ENCODE data around the gene HSPA1B. TPM values are rescaled to one million over a fixed set of nuclear protein-coding genes. Genes with fewer than 3 reads are reported as not detected.

Gene HSPA1B
- polyA plus RNA-seq, 2 of the 4 experiments (the other 2 are of a cell fraction): 70.6 to 125 TPM

DNA sequence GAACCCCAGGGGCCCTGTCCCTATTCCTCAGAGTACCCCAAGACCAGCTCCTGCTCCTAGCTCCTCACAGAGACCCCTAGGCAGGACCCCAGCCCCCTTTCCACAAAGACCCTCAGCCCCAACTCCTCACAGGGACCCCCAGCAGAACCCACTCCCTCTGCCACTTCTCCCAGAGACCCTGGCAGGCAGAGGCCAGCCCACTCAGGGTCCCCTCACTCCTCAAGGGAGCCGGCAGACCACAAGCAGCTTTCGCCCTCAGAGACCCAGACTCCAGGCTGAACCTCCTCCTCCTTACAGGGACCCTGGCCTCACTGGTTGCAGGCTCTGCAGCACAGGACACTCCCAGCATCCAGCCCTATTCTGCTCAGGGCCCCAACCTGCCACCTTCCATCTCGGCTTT is 50.7 kb downstream of the HSPA1B start:
- CTCF ChIA-PET: interaction anchor here (1.0 to 4.0 kb wide), 2 partner anchors 10 to 14 kb away, joined by 5 to 25 read pairs; no protein-coding TSS in a partner anchor
- H3K4me2 ChIP-seq: no peak overlapping the region
- POLR2A ChIA-PET: no interaction called here
- ATAC-seq (peak in 1 of 2 experiments; percentile 20; a peak in 2 of 6 replicates), FAIRE-seq (no peak), DNase-seq (ENCODE audit: low read depth in 1 of 2, low spot score in 1 of 2) (no peak)
- 72% methylated on average over 3 of the region's 3 CpGs for WGBS (ENCODE audit: missing lambda C conversion rate)
- H3K4me3 ChIP-seq: no peak overlapping the region
- H3K9me3 ChIP-seq: no peaks in the 10 kb centered on the region
- no peaks in the 10 kb centered on the region for H3K4me1 ChIP-seq
- peak overlapping the region in 1 of 2 experiments; percentile 16; a peak in 1 of 6 replicates for H3K27ac ChIP-seq
- no peak for TF ChIP-seq KDM1A (IDR thresholded peaks at IDR 0.05; ENCODE audit: low read depth)
- no peak for TF ChIP-seq E2F6 (IDR thresholded peaks at IDR 0.05; ENCODE audit: borderline replicate concordance, low read depth)
- TF ChIP-seq RARB (CRISPR knock-in tag; IDR thresholded peaks at IDR 0.05): no peak
- TF ChIP-seq HES2 (IDR thresholded peaks at IDR 0.05): no peak
- TF ChIP-seq POLR2A (IDR thresholded peaks at IDR 0.05; ENCODE audit: low read length): no peak
- no peak for TF ChIP-seq EHF (CRISPR knock-in tag; IDR thresholded peaks at IDR 0.05)
- no peak for TF ChIP-seq NR3C1 (IDR thresholded peaks at IDR 0.05)

- Histone ChIP-seq H3K9me3 (no peaks in the 10 kb centered on the region), H3K4me3 (no peak within 1 kb of the TSS), H3K27ac (peak within 1 kb of the TSS in 1 of 2 experiments; percentile 16; a peak in 1 of 6 replicates), H3K4me1 (no peaks in the 10 kb centered on the region), H3K4me2 (no peak within 1 kb of the TSS)
- DNase-seq (ENCODE audit: low read depth in 1 of 2, low spot score in 1 of 2) (no peak), ATAC-seq (no peak), FAIRE-seq (no peak)
- ChIA-PET CTCF (interaction anchor here (0.6 to 4.0 kb wide), 3 partner anchors 10 to 40 kb away, joined by 5 to 25 read pairs (median 5); no protein-coding TSS in a partner anchor), POLR2A (no interaction called here)
- 89% methylated on average over 12 of the region's 18 CpGs for WGBS (ENCODE audit: missing lambda C conversion rate)
- TF ChIP-seq JUNB (IDR thresholded peaks at IDR 0.05) (no peak), SREBF2 (IDR thresholded peaks at IDR 0.05) (no peak)
Observed at GRCh38 chr6:31878726-31879125, 51.2 kb downstream of the HSPA1B start, which contains the start of gene SLC44A4. Gene SLC44A4 (minus strand): TSS chr6:31878997. CDS start chr6:31878980, 17 bp downstream.

DNA sequence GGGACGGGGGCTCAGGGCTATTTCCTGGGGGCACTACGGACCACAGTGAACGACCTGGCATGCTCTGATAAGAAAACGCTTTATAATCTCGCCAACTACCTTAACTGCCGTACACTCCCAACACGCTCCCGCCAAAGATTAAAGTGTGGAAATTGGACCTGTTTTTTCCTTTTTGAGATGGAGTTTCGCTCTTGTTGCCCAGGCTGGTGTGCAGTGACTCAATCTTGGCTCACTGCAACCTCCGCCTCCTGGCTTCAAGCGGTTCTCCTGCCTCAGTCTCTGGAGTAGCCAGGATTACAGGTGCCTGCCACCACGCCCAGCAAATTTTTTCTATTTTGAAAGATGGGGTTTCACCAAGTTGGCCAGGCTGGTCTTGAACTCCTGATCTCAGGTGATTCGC is 51.6 kb downstream of the HSPA1B start:
- Histone ChIP-seq H3K27ac (no peak overlapping the region), H3K4me1 (no peaks in the 10 kb centered on the region), H3K4me3 (no peak overlapping the region), H3K9me3 (no peaks in the 10 kb centered on the region), H3K4me2 (no peak overlapping the region)
- ATAC-seq (no peak), DNase-seq (ENCODE audit: low read depth in 1 of 2, low spot score in 1 of 2) (no peak), FAIRE-seq (no peak)
- no peak for TF ChIP-seq JUNB (IDR thresholded peaks at IDR 0.05)
- no peak for TF ChIP-seq BHLHE40 (IDR thresholded peaks at IDR 0.05; ENCODE audit: low read depth, low read length)
- TF ChIP-seq MAZ (IDR thresholded peaks at IDR 0.05; ENCODE audit: borderline replicate concordance, low read depth, low read length): no peak
- TF ChIP-seq HES2 (IDR thresholded peaks at IDR 0.05): no peak
- TF ChIP-seq ZNF302 (CRISPR knock-in tag; IDR thresholded peaks at IDR 0.05): no peak
- no peak for TF ChIP-seq ELK1 (IDR thresholded peaks at IDR 0.05; ENCODE audit: low read depth, low read length)
- TF ChIP-seq, protein P1, sequence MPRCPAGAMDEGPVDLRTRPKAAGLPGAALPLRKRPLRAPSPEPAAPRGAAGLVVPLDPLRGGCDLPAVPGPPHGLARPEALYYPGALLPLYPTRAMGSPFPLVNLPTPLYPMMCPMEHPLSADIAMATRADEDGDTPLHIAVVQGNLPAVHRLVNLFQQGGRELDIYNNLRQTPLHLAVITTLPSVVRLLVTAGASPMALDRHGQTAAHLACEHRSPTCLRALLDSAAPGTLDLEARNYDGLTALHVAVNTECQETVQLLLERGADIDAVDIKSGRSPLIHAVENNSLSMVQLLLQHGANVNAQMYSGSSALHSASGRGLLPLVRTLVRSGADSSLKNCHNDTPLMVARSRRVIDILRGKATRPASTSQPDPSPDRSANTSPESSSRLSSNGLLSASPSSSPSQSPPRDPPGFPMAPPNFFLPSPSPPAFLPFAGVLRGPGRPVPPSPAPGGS (IDR thresholded peaks at IDR 0.05): no peak
- no peak for TF ChIP-seq NFE2L2 (conservative IDR thresholded peaks at IDR 0.05; ENCODE audit: low read length)
- no peak for TF ChIP-seq RARB (CRISPR knock-in tag; IDR thresholded peaks at IDR 0.05)
- no peak for TF ChIP-seq PBX3 (IDR thresholded peaks at IDR 0.05)
- TF ChIP-seq HOXB13 (CRISPR knock-in tag; IDR thresholded peaks at IDR 0.05; ENCODE audit: low read depth): no peak
- no peak for TF ChIP-seq JUN (IDR thresholded peaks at IDR 0.05)
- TF ChIP-seq HEYL (CRISPR knock-in tag; IDR thresholded peaks at IDR 0.05): no peak
- no peak for TF ChIP-seq HOXA7 (CRISPR knock-in tag; IDR thresholded peaks at IDR 0.05)
- TF ChIP-seq RNF2 (IDR thresholded peaks at IDR 0.05; ENCODE audit: borderline replicate concordance, low read depth): no peak
- TF ChIP-seq TFCP2L1 (CRISPR knock-in tag; IDR thresholded peaks at IDR 0.05): no peak
- no peak for TF ChIP-seq TP53 (CRISPR knock-in tag; IDR thresholded peaks at IDR 0.05)
- TF ChIP-seq SREBF2 (IDR thresholded peaks at IDR 0.05): no peak
- no peak for TF ChIP-seq RFX5 (IDR thresholded peaks at IDR 0.05)
- 95% methylated on average over 12 of the region's 13 CpGs for WGBS (ENCODE audit: missing lambda C conversion rate)
- ChIA-PET POLR2A (no interaction called here), CTCF (interaction anchor here (0.6 to 4.0 kb wide), 2 partner anchors 10 to 39 kb away, joined by 5 to 25 read pairs; no protein-coding TSS in a partner anchor)

All from A549 (cell line).